Activated naive CD8-positive, alpha-beta T cell treated with anti-CD3 and anti-CD28 coated beads for 36 hours (primary cell): ENCODE results near the gene SLC12A3. TPM values are rescaled to one million over a fixed set of nuclear protein-coding genes. Genes with fewer than 3 reads are reported as not detected.
"Not testable (repeated sequence)": the region's sequence is repeated elsewhere in the genome, so short reads cannot be mapped to it uniquely, and the experiment has no call there.

Experiments used
- DNase-seq: peaks from one replicate; pipeline ENCODE4 v3.0.0; 2021
- H3K27ac Mint-ChIP-seq: one replicate; pipeline ENCODE4 v1.8.0; 2022; ENCODE audit warnings: mild to moderate bottlenecking, moderate library complexity, mixed read lengths
- H3K27me3 Mint-ChIP-seq: one replicate; pipeline ENCODE4 v1.8.0; 2022; ENCODE audit warnings: mild to moderate bottlenecking, mixed read lengths
- H3K36me3 Mint-ChIP-seq: one replicate; pipeline ENCODE4 v1.8.0; 2021; ENCODE audit warnings: mild to moderate bottlenecking, mixed read lengths
- H3K4me1 Mint-ChIP-seq: one replicate; pipeline ENCODE4 v1.8.0; 2021; ENCODE audit warnings: mixed read lengths
- H3K4me3 Mint-ChIP-seq: one replicate; pipeline ENCODE4 v1.8.0; 2022; ENCODE audit warnings: mild to moderate bottlenecking, moderate library complexity, mixed read lengths
- H3K9me3 Mint-ChIP-seq: one replicate; pipeline ENCODE4 v1.8.0; 2022; ENCODE audit warnings: mixed read lengths
- total RNA-seq, 2 experiments: library from RNA; stranded (reverse); gene quantifications; one replicate each; pipeline ENCODE4 v1.2.3, GENCODE V29; 2021

SLC12A3 gene
- total RNA-seq, 2 experiments from 2014 or later: 0.04 TPM; not detected in 1

DNA sequence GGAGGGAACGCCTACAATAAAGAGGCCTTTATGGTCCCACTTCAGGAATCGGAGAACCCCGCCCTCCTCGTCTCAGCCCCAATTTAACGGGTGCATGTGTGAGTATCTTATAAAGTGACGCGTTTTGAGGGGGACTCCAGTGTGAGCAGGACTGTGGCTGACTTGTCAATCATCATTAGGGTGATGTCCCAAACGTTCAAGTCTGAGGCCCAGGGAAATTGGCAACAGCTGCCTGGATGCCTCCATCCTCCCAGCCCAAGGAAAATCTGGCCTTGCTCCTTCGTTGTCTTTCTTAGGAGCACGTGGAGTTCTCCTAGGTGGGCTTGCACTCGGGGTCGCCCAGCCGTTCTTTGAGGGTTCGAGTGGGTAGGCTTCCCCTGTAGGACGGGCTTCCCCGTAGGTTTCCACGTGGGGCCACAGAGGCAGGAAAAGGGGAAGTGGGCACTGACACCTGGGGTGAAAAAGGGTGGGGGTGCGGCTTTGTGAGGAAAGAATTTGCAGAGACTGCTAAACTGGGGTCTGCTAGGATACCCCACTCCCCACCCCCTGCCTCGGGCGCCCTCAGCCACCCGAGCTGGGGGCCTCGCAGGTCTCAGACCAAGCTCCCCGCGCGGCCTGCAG, 66.4 kb downstream of the SLC12A3 start:
- peaks cover 39% of the 10 kb centered on the region for H3K36me3 Mint-ChIP-seq
- H3K27ac Mint-ChIP-seq: peak overlapping the region; percentile 97
- no peak for DNase-seq

DNA sequence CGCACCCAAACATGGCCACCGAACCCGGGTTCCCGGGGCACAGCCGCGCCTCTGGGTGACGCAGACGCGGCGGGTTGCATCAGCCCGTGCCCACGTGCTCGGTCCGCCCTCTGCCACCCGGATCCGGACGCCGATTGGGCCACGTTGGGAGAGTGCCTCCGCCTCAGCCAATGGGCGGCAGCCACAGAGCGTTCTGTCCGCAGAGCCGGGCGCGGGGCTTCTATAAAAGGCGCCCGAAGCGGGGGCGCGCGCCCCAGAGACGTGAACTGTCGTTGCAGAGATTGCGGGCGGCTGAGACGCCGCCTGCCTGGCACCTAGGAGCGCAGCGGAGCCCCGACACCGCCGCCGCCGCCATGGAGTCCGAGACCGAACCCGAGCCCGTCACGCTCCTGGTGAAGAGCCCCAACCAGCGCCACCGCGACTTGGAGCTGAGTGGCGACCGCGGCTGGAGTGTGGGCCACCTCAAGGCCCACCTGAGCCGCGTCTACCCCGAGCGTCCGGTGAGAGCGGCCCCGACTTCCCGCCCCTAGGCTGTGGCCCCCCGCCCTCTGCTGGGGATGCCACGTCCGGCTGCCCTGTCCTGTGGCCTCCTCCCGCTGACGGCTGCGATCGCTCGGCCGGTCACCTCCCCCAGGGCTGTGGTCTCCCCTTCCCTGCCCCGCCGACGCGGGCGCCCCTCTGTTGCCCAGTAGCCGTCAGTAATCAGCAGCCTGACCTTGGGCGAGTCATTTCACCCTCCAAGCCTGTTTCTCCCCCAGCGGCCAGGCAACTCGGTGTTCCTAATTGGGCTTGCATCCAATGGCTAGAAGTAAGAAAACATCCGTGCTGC, 67.1 kb downstream of the SLC12A3 start, which contains the start of gene HERPUD1:
Gene HERPUD1 (plus strand): TSS at position 251 of the 829 bp plus-strand sequence. CDS start 103 bp downstream, at position 354.
- Mint-ChIP-seq H3K4me3 (peak within 1 kb of the TSS; percentile 98), H3K4me1 (peaks cover 38% of the 10 kb centered on the region), H3K36me3 (peaks cover 46% of the 10 kb centered on the region), H3K27me3 (no peaks in the 10 kb centered on the region), H3K27ac (peak within 1 kb of the TSS; percentile 97), H3K9me3 (no peaks in the 10 kb centered on the region)
- peak; percentile 100 for DNase-seq

More for the DNA sequence above, 66.4 kb downstream of the SLC12A3 start:
- Mint-ChIP-seq H3K4me1 (peaks cover 32% of the 10 kb centered on the region), H3K27me3 (no peaks in the 10 kb centered on the region), H3K4me3 (peak overlapping the region; percentile 98), H3K9me3 (no peaks in the 10 kb centered on the region)

DNA sequence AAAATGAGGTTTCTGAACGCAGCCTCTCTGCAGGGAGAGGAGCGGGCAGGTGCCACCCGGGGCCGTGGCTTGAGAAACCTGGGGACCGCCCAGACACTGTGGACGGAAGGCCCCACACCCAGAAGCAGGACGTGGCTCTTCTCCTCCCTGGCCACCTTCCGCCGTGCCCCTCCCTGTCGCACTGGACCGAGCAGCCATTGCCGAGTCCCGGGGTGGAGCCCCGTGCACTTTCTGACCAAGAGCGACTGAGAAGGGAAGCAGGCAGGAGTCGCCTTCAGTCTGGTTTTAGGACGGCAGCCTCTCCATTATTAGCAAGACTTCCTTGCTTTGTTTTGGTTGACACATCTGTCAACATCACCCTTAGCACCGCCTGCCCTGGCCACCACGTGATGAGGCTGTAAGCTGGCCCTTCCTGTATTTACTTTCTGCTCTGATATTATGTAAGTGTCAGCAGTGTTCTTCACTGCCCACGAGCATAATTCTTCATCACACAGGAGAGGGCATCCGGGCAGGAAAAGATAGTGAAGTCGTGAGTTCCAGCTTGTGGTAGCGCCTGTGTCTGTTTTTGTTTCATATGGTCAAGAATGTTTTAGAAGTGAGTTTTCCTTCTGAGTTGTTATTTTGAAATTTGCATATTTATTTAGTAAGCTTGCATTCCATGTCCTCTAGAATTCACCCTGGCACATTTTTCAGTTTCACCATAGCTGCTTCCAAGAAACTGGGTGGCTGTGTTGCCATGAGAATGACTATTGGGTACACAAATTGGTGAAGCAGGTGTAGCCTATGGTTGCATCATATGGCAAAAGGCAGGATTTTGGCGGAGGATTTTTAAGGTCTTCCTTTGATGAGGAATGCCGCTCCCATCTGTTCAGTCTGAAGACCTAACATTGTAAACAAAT, 68.0 kb downstream of the SLC12A3 start:
- peaks cover 46% of the 10 kb centered on the region for H3K4me1 Mint-ChIP-seq

DNA sequence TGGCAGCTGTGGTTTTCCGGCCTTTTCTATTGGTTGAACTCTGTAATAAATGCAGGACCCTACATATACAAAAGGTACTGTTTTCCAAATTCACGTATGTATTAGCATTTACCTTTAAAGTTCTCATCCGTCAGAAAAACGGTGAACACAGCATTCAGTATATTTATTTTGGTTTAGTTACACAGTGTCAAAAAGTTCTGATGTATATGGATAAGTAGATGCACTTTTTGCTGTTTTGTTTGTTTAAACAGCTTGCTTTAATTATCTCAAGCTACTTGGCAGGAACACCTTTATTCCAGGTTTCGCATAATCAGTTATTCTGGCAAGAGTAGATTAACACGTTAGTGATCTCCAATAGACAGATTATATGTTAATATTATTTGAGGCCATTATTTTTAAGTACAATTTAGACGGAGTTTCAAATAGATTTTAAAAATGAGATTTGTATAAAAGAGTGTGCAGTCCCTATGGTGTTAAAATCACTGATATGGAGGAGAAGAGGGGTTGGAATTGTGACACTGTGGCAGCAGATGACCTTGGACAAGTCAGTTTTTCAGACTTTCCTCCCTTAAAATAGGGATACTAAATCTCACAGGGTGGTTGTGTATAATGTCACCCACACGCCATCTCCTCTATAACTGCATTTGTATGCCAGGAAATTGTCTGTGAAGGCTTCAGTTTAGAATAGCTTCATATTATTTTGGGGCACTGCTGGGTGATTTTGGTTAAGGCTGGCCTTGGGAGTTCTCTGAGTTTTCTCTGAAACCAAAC, 69.0 kb downstream of the SLC12A3 start:
- peaks cover 56% of the 10 kb centered on the region for H3K4me1 Mint-ChIP-seq
- no peaks in the 10 kb centered on the region for H3K9me3 Mint-ChIP-seq
- H3K4me3 Mint-ChIP-seq: peak overlapping the region; percentile 98
- no peak for DNase-seq
- H3K27me3 Mint-ChIP-seq: no peaks in the 10 kb centered on the region
- peak overlapping the region; percentile 97 for H3K27ac Mint-ChIP-seq
- H3K36me3 Mint-ChIP-seq: peaks cover 62% of the 10 kb centered on the region

More for the DNA sequence above, 68.0 kb downstream of the SLC12A3 start:
- H3K4me3 Mint-ChIP-seq: peak overlapping the region; percentile 98
- H3K36me3 Mint-ChIP-seq: peaks cover 54% of the 10 kb centered on the region
- H3K27me3 Mint-ChIP-seq: no peaks in the 10 kb centered on the region
- no peaks in the 10 kb centered on the region for H3K9me3 Mint-ChIP-seq
- peak overlapping the region; percentile 97 for H3K27ac Mint-ChIP-seq
- peak; percentile 46 for DNase-seq

DNA sequence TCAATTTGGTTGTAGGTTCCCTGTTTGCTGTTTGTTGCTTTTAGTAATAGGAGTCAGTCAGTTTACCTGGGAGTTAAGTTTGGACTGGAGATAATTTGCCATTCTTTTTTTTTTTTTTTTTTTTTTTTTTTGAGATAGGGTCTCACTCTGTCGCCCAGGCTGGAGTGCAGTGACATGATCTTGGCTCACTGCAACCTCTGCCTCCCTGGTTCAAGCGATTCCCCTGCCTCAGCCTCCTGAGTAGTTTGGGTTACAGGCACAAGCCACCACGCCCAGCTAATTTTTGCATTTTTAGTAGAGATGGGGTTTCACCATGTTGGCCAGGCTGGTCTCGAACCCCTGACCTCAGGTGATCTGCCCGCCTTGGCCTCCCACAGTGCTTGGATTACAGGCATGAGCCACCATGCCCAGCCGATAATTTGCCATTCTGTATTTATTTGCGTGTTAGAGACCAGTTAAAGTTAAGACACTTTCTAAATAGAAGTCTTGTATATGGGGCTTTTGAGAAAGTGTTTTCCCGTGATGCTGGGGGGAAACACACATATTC, 69.7 kb downstream of the SLC12A3 start:
- DNase-seq, H3K9me3 Mint-ChIP-seq, H3K27me3 Mint-ChIP-seq: not testable (repeated sequence)
- H3K27ac Mint-ChIP-seq: peak overlapping the region; percentile 97
- peaks cover 69% of the 10 kb centered on the region for H3K36me3 Mint-ChIP-seq
- peaks cover 62% of the 10 kb centered on the region for H3K4me1 Mint-ChIP-seq
- peak overlapping the region; percentile 98 for H3K4me3 Mint-ChIP-seq

DNA sequence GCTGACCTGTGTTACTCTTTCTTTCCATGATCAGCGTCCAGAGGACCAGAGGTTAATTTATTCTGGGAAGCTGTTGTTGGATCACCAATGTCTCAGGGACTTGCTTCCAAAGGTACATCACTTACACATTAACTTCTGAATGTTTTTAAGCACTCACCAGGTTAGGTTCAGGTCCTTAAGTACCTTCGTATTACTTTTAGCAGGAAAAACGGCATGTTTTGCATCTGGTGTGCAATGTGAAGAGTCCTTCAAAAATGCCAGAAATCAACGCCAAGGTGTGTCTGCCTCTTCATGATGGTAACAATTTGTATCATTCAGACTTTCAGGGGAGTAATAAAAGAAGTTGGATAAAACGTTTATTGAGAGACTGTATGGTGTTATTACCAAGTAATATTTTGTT, 70.2 kb downstream of the SLC12A3 start:
- H3K27me3 Mint-ChIP-seq: no peaks in the 10 kb centered on the region
- H3K4me3 Mint-ChIP-seq: peak overlapping the region; percentile 98

DNA sequence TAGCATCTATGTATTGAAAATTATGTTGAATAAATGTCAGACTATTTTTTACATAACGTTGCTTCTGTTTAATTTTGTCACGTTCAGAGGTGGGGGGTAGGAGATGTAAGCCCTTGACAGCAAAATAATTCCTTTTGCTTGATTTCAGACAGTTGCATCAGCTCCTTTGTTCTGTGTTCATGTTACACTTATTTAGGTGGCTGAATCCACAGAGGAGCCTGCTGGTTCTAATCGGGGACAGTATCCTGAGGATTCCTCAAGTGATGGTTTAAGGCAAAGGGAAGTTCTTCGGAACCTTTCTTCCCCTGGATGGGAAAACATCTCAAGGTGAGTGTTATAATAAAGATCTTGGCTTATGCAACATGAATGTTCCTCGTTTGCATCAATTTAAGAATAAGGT, 71.5 kb downstream of the SLC12A3 start:
- Mint-ChIP-seq H3K27me3 (no peaks in the 10 kb centered on the region), H3K4me3 (peak overlapping the region; percentile 52), H3K36me3 (peaks cover 84% of the 10 kb centered on the region), H3K27ac (peak overlapping the region; percentile 97), H3K4me1 (peaks cover 67% of the 10 kb centered on the region), H3K9me3 (no peaks in the 10 kb centered on the region)
- DNase-seq: no peak

More for the DNA sequence above, 70.2 kb downstream of the SLC12A3 start:
- Mint-ChIP-seq H3K4me1 (peaks cover 68% of the 10 kb centered on the region), H3K27ac (peak overlapping the region; percentile 97), H3K9me3 (no peaks in the 10 kb centered on the region), H3K36me3 (peaks cover 74% of the 10 kb centered on the region)
- no peak for DNase-seq

DNA sequence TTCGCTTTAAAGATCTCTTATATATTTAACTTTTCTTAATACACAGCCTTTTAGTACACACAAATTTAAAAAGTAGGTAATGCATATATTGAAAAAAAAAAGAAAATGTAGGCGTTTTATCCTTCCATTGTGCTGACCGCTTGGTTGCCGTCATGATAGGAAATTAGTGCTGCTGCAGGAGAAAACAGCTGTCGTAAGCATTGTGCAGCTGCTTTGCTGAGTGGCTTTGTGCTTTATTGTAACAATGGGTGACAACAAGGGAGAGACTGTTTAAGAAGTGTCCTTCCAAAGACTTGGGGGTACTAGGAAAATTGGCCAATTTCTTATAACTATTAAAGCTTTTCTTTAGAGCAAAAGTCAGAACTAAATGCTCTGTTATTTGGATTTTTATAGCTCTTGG, 71.9 kb downstream of the SLC12A3 start:
- Mint-ChIP-seq H3K36me3 (peaks cover 88% of the 10 kb centered on the region), H3K27me3 (no peaks in the 10 kb centered on the region), H3K27ac (peak overlapping the region; percentile 97), H3K4me3 (peak overlapping the region; percentile 37), H3K9me3 (no peaks in the 10 kb centered on the region), H3K4me1 (peaks cover 70% of the 10 kb centered on the region)
- no peak for DNase-seq

DNA sequence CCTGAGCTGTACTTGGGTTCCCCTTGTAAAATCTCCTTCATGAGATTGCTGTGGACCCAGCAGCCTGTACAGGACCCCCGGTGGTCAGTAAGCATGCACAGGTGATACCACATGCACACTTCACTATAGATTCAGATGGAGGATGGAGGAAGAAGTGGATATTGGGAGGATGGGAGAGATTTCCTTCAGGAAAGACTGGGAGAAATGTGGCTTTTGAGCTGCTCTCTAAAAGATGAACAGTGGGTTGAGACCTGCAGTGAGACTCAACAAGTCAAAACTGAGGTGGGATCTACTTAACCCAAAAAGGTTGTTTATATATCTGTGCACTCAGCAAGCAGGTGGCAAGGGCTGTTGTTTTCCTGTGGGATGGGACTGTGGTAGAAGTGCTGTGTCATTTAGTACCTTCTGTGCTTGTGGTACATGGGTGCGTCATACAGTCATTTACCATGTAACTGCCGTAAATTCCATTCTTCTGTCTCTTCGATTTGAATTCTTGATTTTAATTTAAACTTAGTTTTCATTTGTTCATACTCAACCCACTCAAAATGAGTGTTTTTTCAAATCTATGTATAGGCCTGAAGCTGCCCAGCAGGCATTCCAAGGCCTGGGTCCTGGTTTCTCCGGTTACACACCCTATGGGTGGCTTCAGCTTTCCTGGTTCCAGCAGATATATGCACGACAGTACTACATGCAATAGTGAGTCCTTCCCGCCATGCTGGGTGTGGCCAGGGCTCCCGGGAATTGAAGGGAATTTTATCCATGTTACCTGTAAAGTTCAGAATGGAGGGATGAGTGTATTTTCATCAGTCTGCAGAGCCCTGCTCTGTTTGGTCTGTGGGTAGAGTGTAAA, 73.9 kb downstream of the SLC12A3 start:
- peak overlapping the region; percentile 73 for H3K4me3 Mint-ChIP-seq
- H3K27me3 Mint-ChIP-seq: no peaks in the 10 kb centered on the region

DNA sequence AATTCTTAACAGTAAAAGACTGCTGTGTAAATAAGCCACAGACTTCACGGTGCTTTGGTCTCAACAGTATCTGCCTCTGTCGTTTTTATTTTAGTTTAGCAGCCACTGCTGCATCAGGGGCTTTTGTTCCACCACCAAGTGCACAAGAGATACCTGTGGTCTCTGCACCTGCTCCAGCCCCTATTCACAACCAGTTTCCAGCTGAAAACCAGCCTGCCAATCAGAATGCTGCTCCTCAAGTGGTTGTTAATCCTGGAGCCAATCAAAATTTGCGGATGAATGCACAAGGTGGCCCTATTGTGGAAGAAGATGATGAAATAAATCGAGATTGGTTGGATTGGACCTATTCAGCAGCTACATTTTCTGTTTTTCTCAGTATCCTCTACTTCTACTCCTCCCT, 74.8 kb downstream of the SLC12A3 start:
- H3K4me1 Mint-ChIP-seq: peaks cover 91% of the 10 kb centered on the region
- no peak for DNase-seq
- H3K27me3 Mint-ChIP-seq: no peaks in the 10 kb centered on the region
- peak overlapping the region; percentile 97 for H3K27ac Mint-ChIP-seq
- no peaks in the 10 kb centered on the region for H3K9me3 Mint-ChIP-seq
- peaks cover 90% of the 10 kb centered on the region for H3K36me3 Mint-ChIP-seq
- H3K4me3 Mint-ChIP-seq: peak overlapping the region; percentile 16

More for the DNA sequence above, 73.9 kb downstream of the SLC12A3 start:
- peaks cover 89% of the 10 kb centered on the region for H3K36me3 Mint-ChIP-seq
- peaks cover 89% of the 10 kb centered on the region for H3K4me1 Mint-ChIP-seq
- no peaks in the 10 kb centered on the region for H3K9me3 Mint-ChIP-seq
- peak overlapping the region; percentile 97 for H3K27ac Mint-ChIP-seq
- DNase-seq: peak; percentile 61

DNA sequence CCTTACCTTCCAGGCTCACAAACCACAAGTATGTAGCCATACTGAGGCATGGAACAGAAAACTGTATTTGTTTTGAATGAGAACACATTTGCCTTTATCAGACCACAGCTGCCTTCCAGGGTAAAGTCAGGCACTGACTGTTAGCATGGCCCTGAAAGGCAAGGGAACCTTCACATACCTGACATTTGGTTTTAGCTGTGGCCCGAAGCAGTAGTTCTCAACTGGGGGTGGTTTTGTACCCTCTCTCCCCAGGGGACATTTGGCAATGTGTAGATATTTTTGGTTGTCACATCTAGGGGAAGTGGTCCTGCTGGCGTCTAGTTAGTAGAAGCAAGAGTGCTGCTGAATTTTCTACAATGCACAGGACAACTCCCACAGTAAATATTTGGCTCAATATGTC, 76.1 kb downstream of the SLC12A3 start:
- peaks cover 86% of the 10 kb centered on the region for H3K36me3 Mint-ChIP-seq
- H3K9me3 Mint-ChIP-seq: no peaks in the 10 kb centered on the region
- H3K27ac Mint-ChIP-seq: peak overlapping the region; percentile 97
- H3K4me1 Mint-ChIP-seq: peaks cover 87% of the 10 kb centered on the region
- H3K27me3 Mint-ChIP-seq: no peaks in the 10 kb centered on the region
- H3K4me3 Mint-ChIP-seq: no peak overlapping the region
- DNase-seq: no peak

DNA sequence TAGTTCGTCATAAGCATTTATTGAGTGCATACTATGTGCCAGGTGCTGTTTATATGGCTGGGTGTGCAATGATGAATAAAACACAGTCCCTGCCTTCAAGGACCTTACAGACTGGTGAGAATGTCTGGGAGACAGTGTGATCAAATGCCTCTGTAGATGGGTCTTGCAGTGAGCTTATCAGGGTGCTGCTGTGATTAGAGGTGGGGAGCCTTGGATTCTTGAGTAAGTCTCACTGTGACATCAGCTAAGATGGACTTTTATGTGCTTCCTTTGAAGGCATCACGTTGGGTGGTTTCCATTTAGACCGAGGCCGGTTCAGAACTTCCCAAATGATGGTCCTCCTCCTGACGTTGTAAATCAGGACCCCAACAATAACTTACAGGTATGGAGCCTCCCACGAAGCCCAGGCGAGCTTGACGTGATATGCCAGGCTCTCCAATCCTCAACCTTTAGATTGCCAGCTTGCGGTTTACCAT, 76.9 kb downstream of the SLC12A3 start:
- peaks cover 82% of the 10 kb centered on the region for H3K36me3 Mint-ChIP-seq
- H3K4me3 Mint-ChIP-seq: no peak overlapping the region
- H3K27ac Mint-ChIP-seq: peak overlapping the region; percentile 63
- peaks cover 83% of the 10 kb centered on the region for H3K4me1 Mint-ChIP-seq
- no peaks in the 10 kb centered on the region for H3K9me3 Mint-ChIP-seq
- no peak for DNase-seq
- H3K27me3 Mint-ChIP-seq: no peaks in the 10 kb centered on the region

DNA sequence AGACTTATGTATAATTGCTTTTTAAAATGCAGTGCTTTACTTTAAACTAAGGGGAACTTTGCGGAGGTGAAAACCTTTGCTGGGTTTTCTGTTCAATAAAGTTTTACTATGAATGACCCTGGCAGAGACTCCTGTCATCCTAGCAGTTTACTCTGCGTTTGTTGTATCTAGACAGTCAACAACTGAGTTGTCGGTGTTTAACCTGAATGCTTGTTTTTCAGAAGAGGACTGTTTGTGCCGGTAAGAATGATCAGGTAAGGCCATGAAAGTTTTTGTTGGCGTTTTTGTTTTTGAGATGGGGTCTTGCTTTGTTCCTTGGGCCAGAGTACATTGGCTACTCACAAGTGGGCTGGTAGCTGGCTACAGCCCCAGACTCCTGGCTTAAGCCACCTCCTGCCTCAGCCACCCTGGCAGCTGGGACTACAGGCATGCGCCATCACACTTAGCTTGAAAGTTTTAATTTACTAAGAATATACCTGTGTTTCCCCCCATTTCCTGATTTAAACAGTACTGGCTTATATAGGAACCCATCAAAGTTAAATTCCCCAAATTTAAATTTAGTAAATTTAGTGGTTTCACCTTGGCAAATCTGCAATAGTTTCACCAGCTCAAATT, 78.9 kb downstream of the SLC12A3 start:
- peaks cover 64% of the 10 kb centered on the region for H3K36me3 Mint-ChIP-seq
- peaks cover 66% of the 10 kb centered on the region for H3K4me1 Mint-ChIP-seq
- no peaks in the 10 kb centered on the region for H3K27me3 Mint-ChIP-seq
- DNase-seq: no peak
- no peaks in the 10 kb centered on the region for H3K9me3 Mint-ChIP-seq
- H3K4me3 Mint-ChIP-seq: no peak overlapping the region
- peak overlapping the region; percentile 87 for H3K27ac Mint-ChIP-seq
